Measurements from ENCODE around the gene AGRP. TPM values are rescaled to one million over a fixed set of nuclear protein-coding genes. Genes with fewer than 3 reads are reported as not detected.

AGRP gene
- polyA plus RNA-seq, 1 experiment = not detected

DNA sequence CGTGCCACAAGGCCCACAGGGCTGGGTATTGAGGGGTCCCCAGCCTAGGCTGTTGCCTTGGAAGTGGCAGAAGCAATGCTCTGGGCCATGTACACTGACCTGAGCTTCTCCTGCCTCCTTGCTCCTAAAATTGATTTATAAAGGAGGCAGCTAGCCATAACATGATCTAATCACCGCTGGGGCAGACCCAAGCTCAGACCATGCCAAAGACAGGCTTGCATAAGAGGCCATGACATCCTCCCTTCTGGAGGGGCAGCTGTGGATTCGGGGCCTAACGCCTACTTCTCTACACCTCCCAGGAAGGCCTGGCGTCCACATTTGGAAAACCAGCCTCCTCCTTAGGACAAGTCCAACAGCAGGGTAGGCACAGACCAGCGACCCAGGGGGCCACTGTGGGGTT is 40.1 kb downstream of the AGRP start:
- no peaks in the 10 kb centered on the region for H3K27me3 ChIP-seq (ENCODE audit: control insufficient read depth, insufficient read depth, low read length)
- CTCF ChIA-PET = interaction anchor here (1.0 to 6.4 kb wide), 6 partner anchors 10 to 104 kb away, joined by 3 to 47 read pairs (median 8); partner anchors contain the start of gene HSD11B2
- DNase-seq (ENCODE audit: low read depth) = no peak
- no peak overlapping the region for H3K4me3 ChIP-seq (ENCODE audit: low read depth, low read length)
- POLR2A ChIA-PET = no interaction called here
- TF ChIP-seq, protein P1, sequence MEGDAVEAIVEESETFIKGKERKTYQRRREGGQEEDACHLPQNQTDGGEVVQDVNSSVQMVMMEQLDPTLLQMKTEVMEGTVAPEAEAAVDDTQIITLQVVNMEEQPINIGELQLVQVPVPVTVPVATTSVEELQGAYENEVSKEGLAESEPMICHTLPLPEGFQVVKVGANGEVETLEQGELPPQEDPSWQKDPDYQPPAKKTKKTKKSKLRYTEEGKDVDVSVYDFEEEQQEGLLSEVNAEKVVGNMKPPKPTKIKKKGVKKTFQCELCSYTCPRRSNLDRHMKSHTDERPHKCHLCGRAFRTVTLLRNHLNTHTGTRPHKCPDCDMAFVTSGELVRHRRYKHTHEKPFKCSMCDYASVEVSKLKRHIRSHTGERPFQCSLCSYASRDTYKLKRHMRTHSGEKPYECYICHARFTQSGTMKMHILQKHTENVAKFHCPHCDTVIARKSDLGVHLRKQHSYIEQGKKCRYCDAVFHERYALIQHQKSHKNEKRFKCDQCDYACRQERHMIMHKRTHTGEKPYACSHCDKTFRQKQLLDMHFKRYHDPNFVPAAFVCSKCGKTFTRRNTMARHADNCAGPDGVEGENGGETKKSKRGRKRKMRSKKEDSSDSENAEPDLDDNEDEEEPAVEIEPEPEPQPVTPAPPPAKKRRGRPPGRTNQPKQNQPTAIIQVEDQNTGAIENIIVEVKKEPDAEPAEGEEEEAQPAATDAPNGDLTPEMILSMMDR (IDR thresholded peaks at IDR 0.05; ENCODE audit: insufficient read depth, low read depth, low read length) = no peak
- peaks cover 12% of the 10 kb centered on the region for H3K36me3 ChIP-seq (ENCODE audit: control insufficient read depth, insufficient read depth, low read length)

DNA sequence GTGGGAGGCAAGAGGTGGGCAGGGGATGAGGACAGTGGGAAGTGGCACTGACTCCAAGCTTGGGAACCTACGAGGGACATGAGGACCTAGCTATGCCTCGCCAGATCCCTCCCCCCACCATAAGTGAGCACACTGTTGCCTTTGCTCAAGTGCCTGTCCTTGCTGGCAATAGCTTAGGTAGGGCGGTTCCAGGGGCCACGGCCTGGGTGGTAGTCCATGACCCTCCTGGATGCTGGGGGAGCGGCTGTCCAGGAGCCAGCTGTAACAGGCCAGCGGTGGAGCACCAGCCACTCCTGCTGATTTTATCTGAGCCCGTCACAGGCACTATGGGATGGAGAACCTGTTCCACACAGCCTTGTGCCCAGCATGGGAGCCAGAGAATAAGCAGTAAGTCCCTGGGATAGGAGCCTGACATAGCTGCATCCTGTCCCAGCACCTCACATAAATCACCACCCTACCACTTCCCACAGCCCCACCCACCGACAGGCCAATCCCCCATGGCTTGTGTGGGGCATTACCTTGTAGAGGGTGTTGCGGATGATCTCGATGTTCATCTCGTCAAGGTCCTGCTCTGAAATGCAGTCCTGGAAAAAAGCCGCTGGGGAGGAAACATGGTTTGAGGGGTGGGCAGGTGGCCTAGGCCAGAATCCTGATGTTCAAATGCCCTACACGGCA is 40.6 kb downstream of the AGRP start:
- ChIA-PET CTCF (interaction anchor here (1.3 to 6.4 kb wide), 4 partner anchors 9 to 23 kb away, joined by 4 to 47 read pairs (median 21); partner anchors contain the start of gene HSD11B2), POLR2A (no interaction called here)
- Histone ChIP-seq H3K4me3 (ENCODE audit: low read depth, low read length) (no peak overlapping the region), H3K27me3 (ENCODE audit: control insufficient read depth, insufficient read depth, low read length) (no peaks in the 10 kb centered on the region), H3K36me3 (ENCODE audit: control insufficient read depth, insufficient read depth, low read length) (peaks cover 12% of the 10 kb centered on the region)
- TF ChIP-seq, protein P1 (IDR thresholded peaks at IDR 0.05; ENCODE audit: insufficient read depth, low read depth, low read length) = no peak
- no peak for DNase-seq (ENCODE audit: low read depth)

DNA sequence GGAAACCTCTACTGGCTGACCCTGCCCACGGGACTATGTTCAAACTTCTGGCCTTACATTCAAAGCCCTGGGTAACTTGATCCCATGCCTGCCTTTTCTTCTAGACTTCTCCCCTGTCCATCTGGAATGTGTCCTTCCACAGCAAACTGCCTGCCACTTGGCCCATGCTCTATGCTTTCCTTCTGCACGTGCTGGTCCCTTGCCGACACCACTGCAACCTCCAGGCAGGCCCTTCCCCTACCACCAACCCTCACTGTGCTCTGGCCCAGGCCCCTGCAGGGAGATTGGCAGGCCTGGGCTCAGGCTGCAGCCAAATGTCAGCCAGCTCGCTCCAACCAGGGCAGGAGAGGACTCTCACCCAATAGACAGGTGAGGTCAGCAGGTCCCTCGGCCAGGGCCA is 41.4 kb downstream of the AGRP start:
- ChIA-PET CTCF (interaction anchor here (0.6 to 4.5 kb wide), 5 partner anchors 14 to 167 kb away, joined by 3 to 26 read pairs (median 4); no protein-coding TSS in a partner anchor), POLR2A (no interaction called here)
- Histone ChIP-seq H3K36me3 (ENCODE audit: control insufficient read depth, insufficient read depth, low read length) (peaks cover 12% of the 10 kb centered on the region), H3K27me3 (ENCODE audit: control insufficient read depth, insufficient read depth, low read length) (no peaks in the 10 kb centered on the region), H3K4me3 (ENCODE audit: low read depth, low read length) (no peak overlapping the region)
- TF ChIP-seq, protein P1 (IDR thresholded peaks at IDR 0.05; ENCODE audit: insufficient read depth, low read depth, low read length) = no peak
- no peak for DNase-seq (ENCODE audit: low read depth)

DNA sequence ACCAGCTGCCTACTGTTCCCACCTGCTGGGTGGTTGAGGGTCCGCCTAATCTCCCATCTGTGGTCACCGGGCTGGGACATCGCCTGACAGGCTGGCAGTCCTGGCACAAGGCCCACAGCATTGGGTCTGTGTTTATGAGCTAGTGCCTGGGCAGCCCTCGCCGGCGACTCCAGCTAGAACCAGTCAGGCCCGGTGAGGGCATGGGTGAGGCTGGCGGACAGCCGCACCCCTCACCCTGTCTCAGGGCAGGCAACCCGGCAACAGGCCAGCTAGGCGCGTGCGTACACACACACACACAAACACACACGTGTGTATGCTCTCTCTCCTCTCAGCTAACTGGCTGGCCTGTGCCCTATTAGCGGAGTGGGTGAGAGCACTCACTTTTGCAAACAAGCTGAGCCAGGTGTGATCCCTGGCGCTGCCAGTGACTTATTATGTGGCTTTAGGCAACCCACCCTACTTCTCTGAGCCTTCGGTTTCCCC is 42.0 kb downstream of the AGRP start:
- Histone ChIP-seq H3K36me3 (ENCODE audit: control insufficient read depth, insufficient read depth, low read length) (peaks cover 12% of the 10 kb centered on the region), H3K4me3 (ENCODE audit: low read depth, low read length) (no peak overlapping the region), H3K27me3 (ENCODE audit: control insufficient read depth, insufficient read depth, low read length) (no peaks in the 10 kb centered on the region)
- TF ChIP-seq, protein P1 (IDR thresholded peaks at IDR 0.05; ENCODE audit: insufficient read depth, low read depth, low read length) = no peak
- ChIA-PET POLR2A (no interaction called here), CTCF (interaction anchor here (0.9 to 4.5 kb wide), 2 partner anchors 14 to 17 kb away, joined by 4 to 26 read pairs; no protein-coding TSS in a partner anchor)
- DNase-seq (ENCODE audit: low read depth) = no peak

DNA sequence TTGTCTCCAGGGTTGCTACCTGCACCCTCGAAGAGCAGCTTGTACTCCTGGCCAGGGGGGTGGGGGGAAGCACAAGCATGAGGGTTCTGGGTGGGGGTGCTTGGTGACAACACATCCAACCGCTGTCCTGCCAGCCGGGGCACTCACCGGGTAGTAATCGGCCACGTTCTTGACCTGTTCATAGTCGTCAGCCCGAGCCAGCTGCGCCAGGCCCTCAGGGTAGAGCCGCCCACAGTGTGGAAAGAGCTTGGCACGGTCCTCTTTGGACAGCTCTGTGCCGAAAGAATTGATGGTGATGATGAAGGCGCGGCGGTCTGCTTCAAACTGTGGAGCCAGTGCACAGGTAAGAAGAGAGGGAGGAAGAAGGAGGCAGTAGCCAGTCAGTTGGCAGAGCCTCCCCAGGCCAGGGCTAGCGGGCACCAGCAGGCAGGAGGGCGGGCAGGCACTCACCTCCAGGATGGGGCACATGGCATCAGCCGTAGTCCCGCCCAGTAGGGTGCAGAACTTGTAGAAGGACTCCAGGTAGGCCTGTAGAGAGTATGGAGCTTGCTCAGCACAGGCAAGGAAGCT is 44.4 kb downstream of the AGRP start:
- TF ChIP-seq, protein P1 (IDR thresholded peaks at IDR 0.05; ENCODE audit: insufficient read depth, low read depth, low read length) = no peak
- Histone ChIP-seq H3K27me3 (ENCODE audit: control insufficient read depth, insufficient read depth, low read length) (no peaks in the 10 kb centered on the region), H3K36me3 (ENCODE audit: control insufficient read depth, insufficient read depth, low read length) (peaks cover 10% of the 10 kb centered on the region), H3K4me3 (ENCODE audit: low read depth, low read length) (no peak overlapping the region)
- ChIA-PET CTCF (interaction anchor here (1.0 to 4.5 kb wide), 3 partner anchors 9 to 27 kb away, joined by 3 to 26 read pairs (median 5); no protein-coding TSS in a partner anchor), POLR2A (no interaction called here)
- DNase-seq (ENCODE audit: low read depth) = no peak
